ENCODE measurements around the gene STK10.
"Not testable (repeated sequence)": the region's sequence is repeated elsewhere in the genome, so short reads cannot be mapped to it uniquely, and the experiment has no call there.

STK10 gene

GRCh38 chr5:172164769-172165212 lies 23.2 kb downstream of the STK10 start:
- no peaks in the 10 kb centered on the region for H3K27me3 Mint-ChIP-seq
- peak overlapping the region; percentile 34 for H3K27ac Mint-ChIP-seq
- H3K36me3 Mint-ChIP-seq = peaks cover 3% of the 10 kb centered on the region
- H3K4me3 Mint-ChIP-seq = no peak overlapping the region
- H3K4me1 Mint-ChIP-seq (ENCODE audit: low read depth) = peaks cover 80% of the 10 kb centered on the region
- H3K9me3 Mint-ChIP-seq (ENCODE audit: low read depth) = no peaks in the 10 kb centered on the region

GRCh38 chr5:172163346-172163745 lies 24.7 kb downstream of the STK10 start:
- Mint-ChIP-seq H3K27me3 (no peaks in the 10 kb centered on the region), H3K4me3 (no peak overlapping the region), H3K36me3 (peaks cover 3% of the 10 kb centered on the region), H3K4me1 (ENCODE audit: low read depth) (peaks cover 74% of the 10 kb centered on the region), H3K27ac (peak overlapping the region; percentile 72), H3K9me3 (ENCODE audit: low read depth) (no peaks in the 10 kb centered on the region)

GRCh38 chr5:172162987-172163343 lies 25.1 kb downstream of the STK10 start:
- Mint-ChIP-seq H3K4me3 (no peak overlapping the region), H3K27me3 (no peaks in the 10 kb centered on the region), H3K4me1 (ENCODE audit: low read depth) (peaks cover 73% of the 10 kb centered on the region), H3K27ac (peak overlapping the region; percentile 72), H3K9me3 (ENCODE audit: low read depth) (no peaks in the 10 kb centered on the region), H3K36me3 (peaks cover 5% of the 10 kb centered on the region)

GRCh38 chr5:172162323-172162986 lies 25.6 kb downstream of the STK10 start:
- Mint-ChIP-seq H3K36me3 (peaks cover 5% of the 10 kb centered on the region), H3K27me3 (no peaks in the 10 kb centered on the region), H3K27ac (peak overlapping the region; percentile 72), H3K4me1 (ENCODE audit: low read depth) (peaks cover 71% of the 10 kb centered on the region), H3K4me3 (no peak overlapping the region), H3K9me3 (ENCODE audit: low read depth) (no peaks in the 10 kb centered on the region)

- Mint-ChIP-seq H3K9me3 (ENCODE audit: low read depth) (no peaks in the 10 kb centered on the region), H3K27ac (peak overlapping the region; percentile 89), H3K4me3 (peak overlapping the region; percentile 61), H3K27me3 (no peaks in the 10 kb centered on the region), H3K36me3 (peaks cover 7% of the 10 kb centered on the region), H3K4me1 (ENCODE audit: low read depth) (peaks cover 66% of the 10 kb centered on the region)
Measured at GRCh38 chr5:172160506-172160905, 27.5 kb downstream of the STK10 start.

- H3K36me3 Mint-ChIP-seq = peaks cover 9% of the 10 kb centered on the region
- peaks cover 67% of the 10 kb centered on the region for H3K4me1 Mint-ChIP-seq (ENCODE audit: low read depth)
- H3K27me3 Mint-ChIP-seq = no peaks in the 10 kb centered on the region
- peak overlapping the region; percentile 74 for H3K27ac Mint-ChIP-seq
- peak overlapping the region; percentile 12 for H3K4me3 Mint-ChIP-seq
- no peaks in the 10 kb centered on the region for H3K9me3 Mint-ChIP-seq (ENCODE audit: low read depth)
Measured at GRCh38 chr5:172159016-172159415, 29.0 kb downstream of the STK10 start.

GRCh38 chr5:172156541-172156994 lies 31.5 kb downstream of the STK10 start:
- Mint-ChIP-seq H3K36me3 (peaks cover 13% of the 10 kb centered on the region), H3K27me3 (no peaks in the 10 kb centered on the region), H3K9me3 (ENCODE audit: low read depth) (no peaks in the 10 kb centered on the region), H3K4me1 (ENCODE audit: low read depth) (peaks cover 71% of the 10 kb centered on the region), H3K4me3 (no peak overlapping the region), H3K27ac (peak overlapping the region; percentile 86)

- H3K4me3 Mint-ChIP-seq; H3K9me3 Mint-ChIP-seq (ENCODE audit: low read depth); H3K27me3 Mint-ChIP-seq: not testable (repeated sequence)
- peaks cover 13% of the 10 kb centered on the region for H3K36me3 Mint-ChIP-seq
- H3K27ac Mint-ChIP-seq = peak overlapping the region; percentile 96
- peaks cover 72% of the 10 kb centered on the region for H3K4me1 Mint-ChIP-seq (ENCODE audit: low read depth)
Measured at GRCh38 chr5:172155101-172155500, 32.9 kb downstream of the STK10 start.

- Mint-ChIP-seq H3K4me3 (no peak overlapping the region), H3K27ac (peak overlapping the region; percentile 96), H3K27me3 (no peaks in the 10 kb centered on the region), H3K9me3 (ENCODE audit: low read depth) (no peaks in the 10 kb centered on the region), H3K36me3 (peaks cover 13% of the 10 kb centered on the region), H3K4me1 (ENCODE audit: low read depth) (peaks cover 65% of the 10 kb centered on the region)
Measured at GRCh38 chr5:172153695-172154094, 34.3 kb downstream of the STK10 start.

GRCh38 chr5:172151661-172152210 lies 36.3 kb downstream of the STK10 start:
- Mint-ChIP-seq H3K4me3 (peak overlapping the region; percentile 65), H3K27me3 (no peaks in the 10 kb centered on the region), H3K9me3 (ENCODE audit: low read depth) (no peaks in the 10 kb centered on the region), H3K36me3 (peaks cover 8% of the 10 kb centered on the region), H3K4me1 (ENCODE audit: low read depth) (peaks cover 64% of the 10 kb centered on the region), H3K27ac (peak overlapping the region; percentile 96)

GRCh38 chr5:172150514-172151425 lies 37.3 kb downstream of the STK10 start:
- Mint-ChIP-seq H3K36me3 (peaks cover 10% of the 10 kb centered on the region), H3K27me3 (no peaks in the 10 kb centered on the region), H3K27ac (peak overlapping the region; percentile 96), H3K9me3 (ENCODE audit: low read depth) (no peaks in the 10 kb centered on the region), H3K4me1 (ENCODE audit: low read depth) (peaks cover 69% of the 10 kb centered on the region), H3K4me3 (peak overlapping the region; percentile 68)

- H3K9me3 Mint-ChIP-seq (ENCODE audit: low read depth); H3K36me3 Mint-ChIP-seq; H3K27me3 Mint-ChIP-seq; H3K4me3 Mint-ChIP-seq: not testable (repeated sequence)
- Mint-ChIP-seq H3K4me1 (ENCODE audit: low read depth) (peaks cover 72% of the 10 kb centered on the region), H3K27ac (peak overlapping the region; percentile 72)
Measured at GRCh38 chr5:172149481-172149880, 38.5 kb downstream of the STK10 start.

- H3K27me3 Mint-ChIP-seq = no peaks in the 10 kb centered on the region
- no peaks in the 10 kb centered on the region for H3K9me3 Mint-ChIP-seq (ENCODE audit: low read depth)
- peaks cover 73% of the 10 kb centered on the region for H3K4me1 Mint-ChIP-seq (ENCODE audit: low read depth)
- H3K36me3 Mint-ChIP-seq = peaks cover 7% of the 10 kb centered on the region
- H3K27ac Mint-ChIP-seq = peak overlapping the region; percentile 72
- no peak overlapping the region for H3K4me3 Mint-ChIP-seq
Measured at GRCh38 chr5:172149073-172149472, 39.0 kb downstream of the STK10 start.

GRCh38 chr5:172148381-172148780 lies 39.6 kb downstream of the STK10 start:
- H3K27ac Mint-ChIP-seq = peak overlapping the region; percentile 72
- H3K4me1 Mint-ChIP-seq (ENCODE audit: low read depth) = peaks cover 75% of the 10 kb centered on the region
- H3K4me3 Mint-ChIP-seq = no peak overlapping the region
- H3K27me3 Mint-ChIP-seq = no peaks in the 10 kb centered on the region
- H3K9me3 Mint-ChIP-seq (ENCODE audit: low read depth) = no peaks in the 10 kb centered on the region
- H3K36me3 Mint-ChIP-seq = peaks cover 7% of the 10 kb centered on the region

GRCh38 chr5:172147857-172148256 lies 40.2 kb downstream of the STK10 start:
- H3K36me3 Mint-ChIP-seq = peaks cover 7% of the 10 kb centered on the region
- H3K4me3 Mint-ChIP-seq = no peak overlapping the region
- H3K4me1 Mint-ChIP-seq (ENCODE audit: low read depth) = peaks cover 75% of the 10 kb centered on the region
- peak overlapping the region; percentile 95 for H3K27ac Mint-ChIP-seq
- H3K27me3 Mint-ChIP-seq = no peaks in the 10 kb centered on the region
- no peaks in the 10 kb centered on the region for H3K9me3 Mint-ChIP-seq (ENCODE audit: low read depth)

Measured in activated naive CD8-positive, alpha-beta T cell (primary cell).